ENCODE measurements around the gene STK39.
"Not testable (repeated sequence)": the region's sequence is repeated elsewhere in the genome, so short reads cannot be mapped to it uniquely, and the experiment has no call there.

STK39 gene

GRCh38 chr2:168090366-168091135, 156.8 kb downstream of the STK39 start:
- DNase-seq: no peak

GRCh38 chr2:168089200-168089599, 158.2 kb downstream of the STK39 start:
- DNase-seq: no peak

- DNase-seq: no peak
These were observed 160.0 kb downstream of the STK39 start for GRCh38 chr2:168087401-168087800.

GRCh38 chr2:168086851-168087250, 160.5 kb downstream of the STK39 start:
- peak in 7 of 56 donors; percentile 6 to 33 (median 17) for DNase-seq

GRCh38 chr2:168085801-168086361, 161.5 kb downstream of the STK39 start:
- DNase-seq: no peak

- DNase-seq: no peak
These were observed 163.1 kb downstream of the STK39 start for GRCh38 chr2:168084288-168084687.

- DNase-seq: not testable (repeated sequence)
These were observed 165.9 kb downstream of the STK39 start for GRCh38 chr2:168081452-168081851.

GRCh38 chr2:168079236-168079635, 168.2 kb downstream of the STK39 start:
- no peak for DNase-seq

- no peak for DNase-seq
These were observed 170.7 kb downstream of the STK39 start for GRCh38 chr2:168076731-168077130.

GRCh38 chr2:168075446-168075845, 171.9 kb downstream of the STK39 start:
- DNase-seq: no peak

- no peak for DNase-seq
These were observed 174.6 kb downstream of the STK39 start for GRCh38 chr2:168072626-168073303.

- no peak for DNase-seq
These were observed 183.1 kb downstream of the STK39 start for GRCh38 chr2:168064011-168064998.

GRCh38 chr2:168062936-168063335, 184.5 kb downstream of the STK39 start:
- DNase-seq: no peak

- no peak for DNase-seq
These were observed 185.3 kb downstream of the STK39 start for GRCh38 chr2:168062054-168062453.

- DNase-seq: no peak
These were observed 186.2 kb downstream of the STK39 start for GRCh38 chr2:168060986-168061750.

- DNase-seq: no peak
These were observed 187.6 kb downstream of the STK39 start for GRCh38 chr2:168059758-168060157.

- DNase-seq: no peak
These were observed 188.7 kb downstream of the STK39 start for GRCh38 chr2:168058675-168059074.

- DNase-seq: no peak
These were observed 191.1 kb downstream of the STK39 start for GRCh38 chr2:168056242-168056787.

- DNase-seq: no peak
These were observed 192.7 kb downstream of the STK39 start for GRCh38 chr2:168054657-168055056.

- DNase-seq: no peak
These were observed 193.7 kb downstream of the STK39 start for GRCh38 chr2:168053676-168054075.
